ENCODE measurements around the gene TNKS1BP1. TPM values are rescaled to one million over a fixed set of nuclear protein-coding genes. Genes with fewer than 3 reads are reported as not detected.

Gene TNKS1BP1
- polyA plus RNA-seq, 4 donors = 65.8 to 74.5 (median 68.7) TPM

GRCh38 chr11:57269571-57270021, 55.2 kb downstream of the TNKS1BP1 start:
- DNase-seq (ENCODE audit: low read depth in 4 of 4, low spot score in 2 of 4) = no peak

- DNase-seq (ENCODE audit: low read depth in 4 of 4, low spot score in 2 of 4) = no peak
Observed at GRCh38 chr11:57266157-57266556, 58.6 kb downstream of the TNKS1BP1 start.

- DNase-seq (ENCODE audit: low read depth in 4 of 4, low spot score in 2 of 4) = no peak
Observed at GRCh38 chr11:57263351-57263750, 61.4 kb downstream of the TNKS1BP1 start.

- DNase-seq (ENCODE audit: low read depth in 4 of 4, low spot score in 2 of 4) = no peak
Observed at GRCh38 chr11:57262157-57262556, 62.6 kb downstream of the TNKS1BP1 start.

- no peak for DNase-seq (ENCODE audit: low read depth in 4 of 4, low spot score in 2 of 4)
Observed at GRCh38 chr11:57260937-57261783, 63.6 kb downstream of the TNKS1BP1 start.

GRCh38 chr11:57256119-57256518, 68.6 kb downstream of the TNKS1BP1 start:
- DNase-seq (ENCODE audit: low read depth in 4 of 4, low spot score in 2 of 4) = no peak

- no peak for DNase-seq (ENCODE audit: low read depth in 4 of 4, low spot score in 2 of 4)
Observed at GRCh38 chr11:57255618-57256017, 69.1 kb downstream of the TNKS1BP1 start.

GRCh38 chr11:57254631-57255030, 70.1 kb downstream of the TNKS1BP1 start:
- DNase-seq (ENCODE audit: low read depth in 4 of 4, low spot score in 2 of 4) = no peak

GRCh38 chr11:57251491-57252104, 73.2 kb downstream of the TNKS1BP1 start:
- DNase-seq (ENCODE audit: low read depth in 4 of 4, low spot score in 2 of 4) = no peak

- no peak for DNase-seq (ENCODE audit: low read depth in 4 of 4, low spot score in 2 of 4)
Observed at GRCh38 chr11:57251037-57251436, 73.7 kb downstream of the TNKS1BP1 start.

Other genes starting within 250 kb of the TNKS1BP1 start
- 1 to 10 TPM; 4.9 to 5.7 (median 5.5) TPM for gene LRRC55, start 143.0 kb downstream of the TNKS1BP1 start, polyA plus RNA-seq (ENCODE audit: insufficient read length in 4 of 4)
- gene APLNR, start 87.7 kb downstream of the TNKS1BP1 start, polyA plus RNA-seq (ENCODE audit: insufficient read length in 4 of 4) = 100 to 1,000 TPM in 1 of 4 donors, 10 to 100 TPM in 3; 76.7 to 107 (median 94.6) TPM
- 100 to 1,000 TPM; 169 to 189 (median 183) TPM for gene SSRP1, start 10.9 kb upstream of the TNKS1BP1 start, polyA plus RNA-seq (ENCODE audit: insufficient read length in 4 of 4)
- under 1 TPM; 0.46 to 0.85 (median 0.70) TPM for gene P2RX3, start 13.4 kb upstream of the TNKS1BP1 start, polyA plus RNA-seq (ENCODE audit: insufficient read length in 4 of 4)
- 1 to 10 TPM in 1 of 4 donors, under 1 TPM in 3; 0.21 to 1.2 (median 0.69) TPM for gene PRG3, start 56.2 kb upstream of the TNKS1BP1 start, polyA plus RNA-seq (ENCODE audit: insufficient read length in 4 of 4)
- 1 to 10 TPM in 2 of 4 donors, under 1 TPM in 2; 0.22 to 3.1 (median 1.1) TPM for gene PRG2, start 65.7 kb upstream of the TNKS1BP1 start, polyA plus RNA-seq (ENCODE audit: insufficient read length in 4 of 4)
- 10 to 100 TPM; 19.8 to 24.7 (median 22.7) TPM for gene SLC43A3, start 102.2 kb upstream of the TNKS1BP1 start, polyA plus RNA-seq (ENCODE audit: insufficient read length in 4 of 4)
- gene RTN4RL2, start 135.6 kb upstream of the TNKS1BP1 start, polyA plus RNA-seq (ENCODE audit: insufficient read length in 4 of 4) = 1 to 10 TPM; 3.0 to 3.9 (median 3.2) TPM
- gene SLC43A1, start 190.8 kb upstream of the TNKS1BP1 start, polyA plus RNA-seq (ENCODE audit: insufficient read length in 4 of 4) = 1 to 10 TPM; 6.7 to 8.8 (median 7.0) TPM
- 10 to 100 TPM; 45.8 to 59.3 (median 52.2) TPM for gene TIMM10, start 205.8 kb upstream of the TNKS1BP1 start, polyA plus RNA-seq (ENCODE audit: insufficient read length in 4 of 4)
- under 1 TPM; 0.11 to 0.46 (median 0.22) TPM for gene SMTNL1, start 212.6 kb upstream of the TNKS1BP1 start, polyA plus RNA-seq (ENCODE audit: insufficient read length in 4 of 4)
- gene UBE2L6, start 242.7 kb upstream of the TNKS1BP1 start, polyA plus RNA-seq (ENCODE audit: insufficient read length in 4 of 4) = 10 to 100 TPM; 32.3 to 47.6 (median 44.0) TPM

All from left renal cortex interstitium (tissue), 4 donors.